T47D (cell line): Measurements from ENCODE around the gene ITGA2.

ENCODE experiments used
- DNase-seq, 2 experiments: peaks; one replicate each; pipeline versions ENCODE4 v3.0.0 to v3.0.0-alpha.2; 2011 to 2012; ENCODE audit warnings: low read depth in 1 of 2, low spot score in 1 of 2
- JUND ChIP-seq: IDR thresholded peaks from 2 replicates; pipeline ENCODE4 v1.6.1; 2012; ENCODE audit warnings: low read depth
- in situ Hi-C: cut with HindIII; loops from 2 replicates; pipeline ENCODE4 v1.10.0; 2016; ENCODE audit warnings: low sequenced_read_pairs, low pct_unique_long_range_greater_than_20kb

ITGA2 gene

DNA sequence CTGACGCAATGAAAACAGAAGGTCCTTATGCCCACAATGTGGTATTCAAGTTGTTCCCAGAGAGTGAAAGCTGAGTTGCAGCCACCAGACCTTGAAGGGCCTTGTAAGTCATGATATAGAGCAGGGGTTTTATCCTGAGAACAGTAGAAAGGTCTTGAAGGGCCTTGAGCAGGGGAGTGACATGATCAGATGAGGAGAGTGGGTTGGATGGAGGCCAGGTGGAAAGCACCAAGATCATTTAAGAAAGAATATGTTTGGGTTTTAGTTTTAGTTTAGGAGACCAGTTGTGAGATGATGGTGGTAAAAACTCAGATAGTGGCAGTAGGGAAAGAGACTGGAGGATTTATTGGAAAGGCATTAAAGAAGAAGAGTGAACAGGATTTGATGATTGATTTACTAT lies 5.9 kb downstream of the ITGA2 start:
- in situ Hi-C loops: no loop called here
- no peak for TF ChIP-seq JUND
- DNase-seq: no peak

DNA sequence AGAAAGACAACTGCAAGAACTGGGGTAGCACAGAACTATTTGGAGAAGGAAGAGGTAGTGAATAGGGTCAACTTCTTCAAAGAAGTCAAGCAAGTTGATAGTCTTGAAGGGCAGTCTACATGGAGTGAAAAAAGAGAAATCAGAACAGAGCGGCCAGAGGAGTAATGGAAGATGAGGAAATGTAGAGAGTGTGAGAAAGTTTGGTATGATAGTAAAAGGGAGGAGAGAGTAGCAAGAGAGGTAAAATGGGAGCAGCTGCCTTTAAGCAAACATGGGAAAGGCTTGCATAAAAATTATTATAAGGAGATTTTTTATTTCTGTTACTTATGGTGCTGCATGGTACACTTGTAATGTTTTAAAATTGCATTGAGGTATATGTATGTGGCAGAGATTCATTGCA lies 6.8 kb downstream of the ITGA2 start:
- in situ Hi-C loops: no loop called here
- TF ChIP-seq JUND: no peak
- DNase-seq: no peak

- in situ Hi-C loops: no loop called here
- no peak for TF ChIP-seq JUND
- no peak for DNase-seq
These were observed 7.8 kb downstream of the ITGA2 start for GRCh38 chr5:52996979-52997378.

DNA sequence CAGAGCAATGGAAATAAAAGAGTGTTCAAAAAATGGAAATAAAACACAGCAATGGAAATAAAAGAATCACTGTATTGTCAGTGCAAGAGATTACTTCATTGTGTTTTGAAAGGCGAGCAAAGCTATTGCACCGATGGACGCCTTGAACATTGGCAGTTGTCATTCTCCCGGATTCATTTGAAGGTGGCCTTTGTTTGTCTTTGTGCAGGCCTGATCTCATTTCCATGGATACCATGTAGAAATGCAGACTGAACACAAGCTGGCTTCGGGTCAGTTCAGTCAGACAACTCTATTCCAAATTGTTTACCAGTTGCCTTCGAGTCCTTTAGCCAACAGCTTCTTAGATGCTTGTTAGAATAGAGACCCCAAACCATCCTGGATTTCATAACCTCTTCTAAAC lies 8.3 kb downstream of the ITGA2 start:
- no peak for DNase-seq
- in situ Hi-C loops: no loop called here
- no peak for TF ChIP-seq JUND

DNA sequence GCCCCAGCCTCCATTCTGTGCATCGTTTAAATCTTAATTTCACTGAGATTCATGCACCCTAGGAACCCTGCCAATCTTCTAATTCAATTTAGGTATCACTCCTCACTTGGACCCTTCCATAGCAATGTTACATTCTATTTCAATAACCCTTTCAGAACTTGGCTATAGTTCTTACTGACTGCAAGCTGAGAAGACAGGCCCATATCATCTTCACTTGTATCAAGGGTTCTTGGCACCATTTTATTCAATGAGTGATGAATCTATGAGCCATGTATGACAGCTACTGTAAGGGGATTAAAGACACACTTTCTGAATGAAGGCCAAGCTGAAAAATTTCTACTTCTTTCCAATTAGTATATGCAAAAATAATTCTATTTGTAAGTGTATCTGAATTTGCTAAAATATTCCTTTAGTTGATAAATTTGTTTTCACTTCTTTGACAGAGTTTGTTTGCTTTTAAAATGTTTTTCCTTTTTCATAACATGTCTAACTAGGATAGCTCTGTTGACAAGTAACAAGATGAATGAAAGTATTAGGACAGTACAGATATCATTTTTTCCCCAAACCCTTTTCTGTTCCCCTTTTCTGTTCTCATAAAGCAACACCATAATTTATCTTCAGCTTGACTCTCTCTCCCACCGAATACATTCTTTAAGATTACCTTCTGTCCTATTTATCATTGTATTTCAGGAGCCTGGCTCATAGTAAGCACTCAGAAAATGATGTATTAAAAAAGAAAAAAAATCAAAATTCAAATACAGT lies 9.6 kb downstream of the ITGA2 start:
- in situ Hi-C loops: no loop called here
- no peak for TF ChIP-seq JUND
- no peak for DNase-seq

DNA sequence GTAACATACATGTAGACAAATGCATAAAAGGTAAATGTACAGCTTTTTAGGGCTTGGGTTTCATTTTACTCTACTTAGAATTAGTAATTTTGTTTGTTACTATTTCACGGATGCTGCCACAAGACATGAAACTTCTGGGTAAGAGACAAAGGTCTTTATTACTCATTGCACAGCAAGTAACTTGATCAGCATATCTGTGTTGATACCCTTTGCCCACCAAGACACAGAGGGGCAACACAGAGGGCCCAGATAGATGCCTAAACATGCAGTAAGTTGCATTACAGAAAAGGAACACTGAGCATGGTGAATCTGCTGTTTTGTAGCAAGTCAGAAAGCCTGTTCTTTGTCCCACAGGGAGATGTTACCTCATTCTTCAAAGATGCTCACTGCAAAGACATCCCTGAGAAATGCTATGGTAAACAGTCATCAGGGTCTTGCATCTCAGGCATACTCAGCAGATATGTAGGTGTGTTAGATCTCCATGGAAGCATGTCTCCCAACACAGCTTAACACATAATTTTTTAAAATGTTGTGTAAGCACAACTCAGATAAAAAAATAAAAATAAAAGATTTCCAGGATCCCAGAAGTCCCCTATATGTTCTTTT lies 10.3 kb downstream of the ITGA2 start:
- in situ Hi-C loops: no loop called here
- no peak for TF ChIP-seq JUND
- DNase-seq: no peak

DNA sequence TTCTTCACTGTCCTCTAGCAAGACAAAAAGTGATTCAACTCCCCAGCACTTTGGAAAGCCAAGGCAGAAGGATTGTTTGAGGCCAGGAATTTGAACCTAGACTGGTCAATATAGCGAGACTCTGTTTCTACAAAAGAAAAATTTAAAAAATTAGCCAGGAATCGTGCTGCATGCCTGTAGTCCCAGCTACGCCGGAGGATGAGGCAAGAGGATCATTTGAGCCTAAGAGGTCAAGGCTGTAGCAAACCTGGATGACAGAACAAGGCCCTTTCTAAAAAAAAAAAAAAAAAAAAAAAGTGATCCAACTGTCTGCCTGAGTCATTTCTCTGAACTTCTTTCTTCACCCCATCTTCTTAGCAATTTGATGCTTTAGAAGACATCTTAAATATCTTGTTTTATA lies 12.4 kb downstream of the ITGA2 start:
- DNase-seq: no peak
- TF ChIP-seq JUND: no peak
- in situ Hi-C loops: no loop called here

DNA sequence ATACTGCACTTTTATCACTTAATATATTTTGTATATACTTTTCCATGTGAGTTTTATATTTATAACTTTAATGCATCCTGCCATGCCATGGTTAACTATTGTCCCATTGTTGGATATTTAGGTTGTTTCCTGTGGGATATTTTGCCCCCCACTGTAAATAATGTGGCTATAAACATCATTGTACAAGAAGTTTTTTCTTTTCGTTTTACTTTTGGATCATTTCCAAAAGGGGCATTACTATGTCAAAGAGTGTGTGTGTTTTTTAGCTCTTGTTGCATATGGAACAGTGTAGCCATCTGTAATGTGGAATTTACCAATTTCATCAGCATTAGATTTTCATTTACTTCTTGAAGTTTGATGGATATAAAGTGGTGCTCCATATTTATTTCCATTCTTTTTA lies 13.3 kb downstream of the ITGA2 start:
- no peak for TF ChIP-seq JUND
- no peak for DNase-seq
- in situ Hi-C loops: no loop called here

DNA sequence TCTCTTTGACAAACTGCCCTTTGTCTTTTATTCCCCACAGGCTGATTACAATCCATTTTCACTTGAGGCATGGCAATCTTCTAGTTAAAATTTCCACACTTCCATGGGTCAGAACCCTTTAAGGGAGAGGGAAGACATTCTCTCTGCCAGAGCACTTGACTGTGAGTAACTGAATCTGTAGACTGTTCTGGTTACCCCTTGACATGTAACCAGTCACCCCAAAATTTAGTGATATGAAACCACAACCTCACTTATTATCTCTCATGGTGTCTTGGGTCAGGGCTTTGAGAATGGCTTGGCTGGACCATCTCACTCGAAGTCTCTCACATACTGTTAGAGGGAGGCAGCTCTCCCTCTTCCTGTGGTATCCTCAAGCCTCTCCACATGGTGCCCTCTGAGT lies 14.0 kb downstream of the ITGA2 start:
- DNase-seq: no peak
- in situ Hi-C loops: no loop called here
- no peak for TF ChIP-seq JUND

DNA sequence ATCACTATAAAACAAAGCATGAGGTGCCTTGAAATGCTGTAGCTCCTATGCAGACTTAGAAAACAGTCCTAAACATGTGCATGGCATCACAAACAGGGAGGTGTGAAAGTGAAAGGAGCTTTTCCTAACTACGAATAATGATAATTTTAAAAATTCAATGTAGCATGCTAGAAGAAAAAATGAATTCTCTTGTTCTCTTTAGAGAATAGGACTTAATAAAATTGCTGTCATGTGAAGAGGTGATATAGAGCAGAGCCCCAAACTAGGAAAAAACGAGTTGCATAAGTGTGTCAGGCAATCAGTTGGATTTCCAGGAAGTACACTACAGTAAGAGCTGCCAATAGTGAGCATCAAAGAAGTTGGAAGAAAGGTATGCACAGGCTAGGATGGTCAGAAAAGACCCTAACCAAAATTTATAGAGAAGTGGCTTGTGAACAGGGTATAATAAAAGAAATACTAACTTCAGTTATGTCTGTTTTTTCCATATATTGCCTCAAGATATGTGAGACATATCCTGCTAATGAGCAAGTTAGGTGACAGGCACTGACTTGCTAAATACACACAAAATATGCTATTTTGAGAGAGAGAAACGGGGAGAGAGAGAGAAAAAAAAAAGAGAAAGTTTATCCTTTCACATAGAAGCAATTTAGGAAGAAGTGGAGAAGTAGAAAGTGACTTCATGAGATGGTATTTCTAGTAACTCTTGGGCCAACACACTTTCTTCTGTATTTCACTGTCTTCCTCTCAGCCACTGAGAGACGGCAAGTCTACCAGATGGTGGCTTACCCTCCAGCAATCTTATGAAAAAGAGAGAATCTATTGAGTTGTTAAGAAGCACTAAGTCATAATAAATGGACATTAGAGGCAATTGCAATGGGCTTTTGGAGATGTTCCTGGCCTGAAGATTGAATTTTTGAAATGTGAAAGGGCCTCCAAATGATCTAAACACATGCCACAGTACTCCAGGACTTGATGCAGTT lies 18.0 kb downstream of the ITGA2 start:
- in situ Hi-C loops: no loop called here
- no peak for DNase-seq

GRCh38 chr5:53008751-53009150 lies 19.6 kb downstream of the ITGA2 start:
- no peak for DNase-seq
- in situ Hi-C loops: no loop called here
- no peak for TF ChIP-seq JUND

More for the DNA sequence above, 18.0 kb downstream of the ITGA2 start:
- no peak for TF ChIP-seq JUND

DNA sequence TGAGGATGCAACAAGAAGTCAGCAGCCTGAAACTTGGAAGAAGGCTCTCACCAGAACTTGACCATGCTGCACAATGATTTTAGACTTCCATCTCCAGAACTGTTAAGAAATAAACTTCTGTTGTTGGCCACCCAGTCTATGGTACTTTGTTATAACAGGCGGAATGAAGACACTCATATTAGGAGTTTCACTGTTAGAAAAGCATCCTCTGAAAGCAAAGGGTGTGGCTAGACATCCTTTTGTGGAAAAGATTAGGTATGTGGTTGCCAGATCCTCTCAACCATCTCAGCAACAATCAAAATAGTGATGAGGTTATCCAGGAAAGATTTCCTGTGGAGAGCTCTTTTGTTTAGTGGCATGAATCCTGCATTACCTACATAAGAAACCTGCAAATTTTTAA lies 20.7 kb downstream of the ITGA2 start:
- in situ Hi-C loops: no loop called here
- DNase-seq: no peak
- TF ChIP-seq JUND: no peak

- TF ChIP-seq JUND: no peak
- in situ Hi-C loops: no loop called here
- no peak for DNase-seq
These were observed 21.7 kb downstream of the ITGA2 start for GRCh38 chr5:53010814-53011213.
